ENCODE data around the gene PIGU. TPM values are rescaled to one million over a fixed set of nuclear protein-coding genes. Genes with fewer than 3 reads are reported as not detected.

PIGU gene
- total and polyA plus RNA-seq, 2 of the 13 experiments (the other 11 are each of a cell fraction or from before 2014, with no cell fraction given): 45.5 to 231 TPM

- TF ChIP-seq, protein P1, sequence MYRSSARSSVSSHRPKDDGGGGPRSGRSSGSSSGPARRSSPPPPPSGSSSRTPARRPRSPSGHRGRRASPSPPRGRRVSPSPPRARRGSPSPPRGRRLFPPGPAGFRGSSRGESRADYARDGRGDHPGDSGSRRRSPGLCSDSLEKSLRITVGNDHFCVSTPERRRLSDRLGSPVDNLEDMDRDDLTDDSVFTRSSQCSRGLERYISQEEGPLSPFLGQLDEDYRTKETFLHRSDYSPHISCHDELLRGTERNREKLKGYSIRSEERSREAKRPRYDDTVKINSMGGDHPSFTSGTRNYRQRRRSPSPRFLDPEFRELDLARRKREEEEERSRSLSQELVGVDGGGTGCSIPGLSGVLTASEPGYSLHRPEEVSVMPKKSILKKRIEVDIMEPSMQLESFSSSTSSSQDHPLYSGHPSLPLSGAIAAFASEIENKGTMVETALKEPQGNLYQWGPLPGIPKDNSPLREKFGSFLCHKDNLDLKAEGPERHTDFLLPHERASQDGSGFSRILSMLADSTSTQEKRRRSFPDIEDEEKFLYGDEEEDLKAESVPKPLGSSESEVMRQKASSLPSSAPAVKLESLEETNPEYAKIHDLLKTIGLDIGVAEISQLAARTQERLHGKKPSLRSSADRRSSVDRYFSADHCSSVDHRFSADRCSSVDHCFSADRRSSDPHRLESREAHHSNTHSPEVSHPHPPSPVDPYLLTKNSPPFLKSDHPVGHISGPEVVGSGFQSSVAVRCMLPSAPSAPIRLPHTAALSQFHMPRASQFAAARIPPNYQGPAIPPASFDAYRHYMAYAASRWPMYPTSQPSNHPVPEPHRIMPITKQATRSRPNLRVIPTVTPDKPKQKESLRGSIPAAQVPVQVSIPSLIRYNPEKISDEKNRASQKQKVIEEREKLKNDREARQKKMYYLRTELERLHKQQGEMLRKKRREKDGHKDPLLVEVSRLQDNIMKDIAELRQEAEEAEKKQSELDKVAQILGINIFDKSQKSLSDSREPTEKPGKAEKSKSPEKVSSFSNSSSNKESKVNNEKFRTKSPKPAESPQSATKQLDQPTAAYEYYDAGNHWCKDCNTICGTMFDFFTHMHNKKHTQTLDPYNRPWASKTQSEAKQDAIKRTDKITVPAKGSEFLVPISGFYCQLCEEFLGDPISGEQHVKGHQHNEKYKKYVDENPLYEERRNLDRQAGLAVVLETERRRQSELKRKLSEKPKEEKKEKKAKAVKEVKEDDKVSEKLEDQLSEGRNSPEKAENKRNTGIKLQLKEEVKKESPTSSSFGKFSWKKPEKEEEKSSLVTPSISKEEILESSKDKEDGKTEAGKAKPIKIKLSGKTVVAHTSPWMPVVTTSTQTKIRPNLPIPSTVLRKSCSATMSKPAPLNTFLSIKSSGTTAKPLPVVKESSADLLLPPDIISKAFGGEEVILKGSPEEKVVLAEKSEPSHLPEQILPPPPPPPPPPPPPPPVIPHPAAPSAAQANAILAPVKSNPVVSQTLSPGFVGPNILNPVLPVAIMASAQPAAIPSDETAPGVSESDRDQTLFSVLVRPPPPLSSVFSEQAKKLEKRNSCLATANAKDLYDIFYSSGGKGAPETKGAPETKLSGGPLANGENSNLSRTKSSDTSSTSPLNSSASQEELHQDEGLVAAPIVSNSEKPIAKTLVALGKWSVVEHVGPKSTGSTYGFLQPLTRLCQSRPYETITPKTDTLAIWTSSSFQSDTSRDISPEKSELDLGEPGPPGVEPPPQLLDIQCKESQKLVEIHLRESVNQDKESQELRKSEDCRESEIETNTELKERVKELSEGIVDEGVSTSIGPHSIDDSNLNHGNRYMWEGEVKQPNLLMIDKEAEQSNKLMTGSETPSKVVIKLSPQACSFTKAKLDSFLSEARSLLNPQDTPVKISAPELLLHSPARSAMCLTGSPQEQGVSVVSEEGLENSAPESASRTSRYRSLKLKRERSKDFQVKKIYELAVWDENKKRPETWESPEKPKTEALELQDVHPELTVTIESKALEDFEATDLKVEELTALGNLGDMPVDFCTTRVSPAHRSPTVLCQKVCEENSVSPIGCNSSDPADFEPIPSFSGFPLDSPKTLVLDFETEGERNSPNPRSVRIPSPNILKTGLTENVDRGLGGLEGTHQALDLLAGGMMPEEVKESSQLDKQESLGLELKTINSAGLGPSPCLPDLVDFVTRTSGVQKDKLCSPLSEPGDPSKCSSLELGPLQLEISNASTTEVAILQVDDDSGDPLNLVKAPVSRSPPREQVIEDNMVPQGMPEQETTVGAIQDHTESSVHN (CRISPR knock-in tag; IDR thresholded peaks at IDR 0.05): no peak
- TF ChIP-seq POLR2A (IDR thresholded peaks at IDR 0.05; ENCODE audit: insufficient read depth in 1 of 2, low read depth in 2 of 2, low read length in 2 of 2) (no peak; a peak in 1 of 4 replicates), TAF1 (CRISPR knock-in tag; IDR thresholded peaks at IDR 0.05) (no peak), PITX1 (CRISPR knock-in tag; IDR thresholded peaks at IDR 0.05) (no peak), ADNP (CRISPR knock-in tag; IDR thresholded peaks at IDR 0.05) (no peak), ZNF839 (CRISPR knock-in tag; IDR thresholded peaks at IDR 0.05; ENCODE audit: borderline replicate concordance) (no peak), ELF1 (CRISPR knock-in tag; IDR thresholded peaks at IDR 0.05) (no peak), ZBTB3 (CRISPR knock-in tag; IDR thresholded peaks at IDR 0.05; ENCODE audit: borderline replicate concordance, low read depth) (no peak), ZNF460 (CRISPR knock-in tag; IDR thresholded peaks at IDR 0.05; ENCODE audit: borderline replicate concordance) (no peak), ZNF607 (CRISPR knock-in tag; IDR thresholded peaks at IDR 0.05; ENCODE audit: borderline replicate concordance) (no peak; the same call in 1 of the 2 replicates), AHR (CRISPR knock-in tag; IDR thresholded peaks at IDR 0.05) (no peak; the same call in 1 of the 2 replicates), ZNF790 (CRISPR knock-in tag; IDR thresholded peaks at IDR 0.05; ENCODE audit: borderline replicate concordance) (no peak; the same call in 1 of the 2 replicates), ZNF563 (CRISPR knock-in tag; IDR thresholded peaks at IDR 0.05) (no peak), ZNF614 (CRISPR knock-in tag; IDR thresholded peaks at IDR 0.05; ENCODE audit: borderline replicate concordance) (peak; percentile 41; the same call in 1 of the 2 replicates)
- TF ChIP-seq, protein P2, sequence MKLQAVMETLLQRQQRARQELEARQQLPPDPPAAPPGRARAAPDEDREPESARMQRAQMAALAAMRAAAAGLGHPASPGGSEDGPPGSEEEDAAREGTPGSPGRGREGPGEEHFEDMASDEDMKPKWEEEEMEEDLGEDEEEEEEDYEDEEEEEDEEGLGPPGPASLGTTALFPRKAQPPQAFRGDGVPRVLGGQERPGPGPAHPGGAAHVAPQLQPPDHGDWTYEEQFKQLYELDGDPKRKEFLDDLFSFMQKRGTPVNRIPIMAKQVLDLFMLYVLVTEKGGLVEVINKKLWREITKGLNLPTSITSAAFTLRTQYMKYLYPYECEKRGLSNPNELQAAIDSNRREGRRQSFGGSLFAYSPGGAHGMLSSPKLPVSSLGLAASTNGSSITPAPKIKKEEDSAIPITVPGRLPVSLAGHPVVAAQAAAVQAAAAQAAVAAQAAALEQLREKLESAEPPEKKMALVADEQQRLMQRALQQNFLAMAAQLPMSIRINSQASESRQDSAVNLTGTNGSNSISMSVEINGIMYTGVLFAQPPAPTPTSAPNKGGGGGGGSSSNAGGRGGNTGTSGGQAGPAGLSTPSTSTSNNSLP (IDR thresholded peaks at IDR 0.05; ENCODE audit: low read depth, low read length): 0 out of 2 replicates have a peak, but pooled peaks have one; percentile 13
- TF ChIP-seq, protein P3, sequence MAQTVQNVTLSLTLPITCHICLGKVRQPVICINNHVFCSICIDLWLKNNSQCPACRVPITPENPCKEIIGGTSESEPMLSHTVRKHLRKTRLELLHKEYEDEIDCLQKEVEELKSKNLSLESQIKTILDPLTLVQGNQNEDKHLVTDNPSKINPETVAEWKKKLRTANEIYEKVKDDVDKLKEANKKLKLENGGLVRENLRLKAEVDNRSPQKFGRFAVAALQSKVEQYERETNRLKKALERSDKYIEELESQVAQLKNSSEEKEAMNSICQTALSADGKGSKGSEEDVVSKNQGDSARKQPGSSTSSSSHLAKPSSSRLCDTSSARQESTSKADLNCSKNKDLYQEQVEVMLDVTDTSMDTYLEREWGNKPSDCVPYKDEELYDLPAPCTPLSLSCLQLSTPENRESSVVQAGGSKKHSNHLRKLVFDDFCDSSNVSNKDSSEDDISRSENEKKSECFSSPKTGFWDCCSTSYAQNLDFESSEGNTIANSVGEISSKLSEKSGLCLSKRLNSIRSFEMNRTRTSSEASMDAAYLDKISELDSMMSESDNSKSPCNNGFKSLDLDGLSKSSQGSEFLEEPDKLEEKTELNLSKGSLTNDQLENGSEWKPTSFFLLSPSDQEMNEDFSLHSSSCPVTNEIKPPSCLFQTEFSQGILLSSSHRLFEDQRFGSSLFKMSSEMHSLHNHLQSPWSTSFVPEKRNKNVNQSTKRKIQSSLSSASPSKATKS (CRISPR knock-in tag; IDR thresholded peaks at IDR 0.05): no peak
These were observed 35.8 kb upstream of the PIGU start (continued) for GRCh38 chr20:34712525-34713192.
